ENCODE measurements around the gene PATE4.
"Not testable (repeated sequence)": the region's sequence is repeated elsewhere in the genome, so short reads cannot be mapped to it uniquely, and the experiment has no call there.

Gene PATE4

DNA sequence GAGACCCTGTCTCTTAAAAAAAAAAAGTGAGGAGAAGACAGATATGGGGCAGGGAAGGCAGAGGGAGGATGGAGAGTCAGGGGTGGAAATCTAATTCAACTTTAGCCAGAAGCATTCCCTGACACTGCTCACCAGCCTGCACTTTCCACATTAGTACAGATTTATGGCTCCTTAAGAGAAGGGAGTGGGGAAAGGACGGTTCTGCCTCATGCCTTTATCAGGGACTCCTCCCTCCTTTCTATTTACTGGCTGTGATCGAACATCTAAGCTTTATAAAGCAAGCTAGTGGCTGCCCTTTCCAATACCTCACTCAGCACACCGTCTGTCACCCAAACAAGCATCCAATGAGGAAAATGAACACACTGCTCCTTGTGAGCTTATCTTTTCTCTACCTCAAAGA lies at the start of gene PATE4:
TSS of gene PATE4 (plus strand) at position 301 of the 400 bp plus-strand sequence. CDS start at position 345, 44 bp downstream.
- DNase-seq (ENCODE audit: low spot score) = no peak

DNA sequence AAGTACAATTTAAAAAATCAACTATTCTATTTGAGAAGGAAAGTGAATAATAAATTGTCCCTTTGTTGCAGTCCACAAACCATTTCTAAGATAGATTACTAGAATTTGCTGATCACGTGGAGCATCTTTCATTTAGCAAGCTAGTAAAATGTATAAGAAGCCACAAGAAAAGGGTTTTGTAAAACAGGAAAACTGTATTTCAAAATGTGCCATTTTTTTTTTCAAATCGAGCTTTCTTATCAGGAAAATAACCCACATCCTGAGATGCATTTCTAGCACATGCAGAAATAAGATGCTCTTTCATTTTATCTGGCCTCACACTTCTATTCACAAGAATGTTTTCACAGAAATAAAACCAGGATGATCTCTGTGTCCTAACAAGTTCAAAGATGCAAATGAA lies 48.4 kb upstream of the PATE4 start:
- DNase-seq (ENCODE audit: low spot score) = no peak

GRCh38 chr11:125787827-125788226 lies 45.3 kb upstream of the PATE4 start, which contains the start of gene PATE3:
Gene PATE3 (plus strand): TSS chr11:125788127. CDS start chr11:125788152, 25 bp downstream.
- DNase-seq (ENCODE audit: low spot score) = no peak

DNA sequence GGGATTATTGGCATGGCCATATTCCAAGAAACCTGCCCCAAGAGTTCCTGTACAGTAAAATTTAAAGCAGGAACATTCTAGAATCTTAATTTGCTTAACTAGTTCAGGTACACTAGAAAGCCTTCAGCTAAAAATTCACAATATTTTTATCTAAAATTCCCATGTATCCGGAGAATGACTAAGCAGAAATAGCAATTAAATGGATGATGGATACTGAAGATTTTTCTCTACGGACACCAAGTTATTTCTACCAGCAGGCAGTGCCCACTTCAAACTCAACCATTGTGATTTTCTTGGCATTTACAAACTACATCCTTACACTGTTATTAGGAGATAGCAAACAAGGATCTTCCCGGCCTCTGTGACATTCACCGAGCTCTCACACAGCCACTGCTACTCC lies 42.3 kb upstream of the PATE4 start:
- no peak for DNase-seq (ENCODE audit: low spot score)

GRCh38 chr11:125797641-125798040 lies 35.5 kb upstream of the PATE4 start:
- no peak for DNase-seq (ENCODE audit: low spot score)

- no peak for DNase-seq (ENCODE audit: low spot score)
These were observed 33.3 kb upstream of the PATE4 start for GRCh38 chr11:125799808-125800207.

GRCh38 chr11:125802387-125802786 lies 30.7 kb upstream of the PATE4 start:
- no peak for DNase-seq (ENCODE audit: low spot score)

DNA sequence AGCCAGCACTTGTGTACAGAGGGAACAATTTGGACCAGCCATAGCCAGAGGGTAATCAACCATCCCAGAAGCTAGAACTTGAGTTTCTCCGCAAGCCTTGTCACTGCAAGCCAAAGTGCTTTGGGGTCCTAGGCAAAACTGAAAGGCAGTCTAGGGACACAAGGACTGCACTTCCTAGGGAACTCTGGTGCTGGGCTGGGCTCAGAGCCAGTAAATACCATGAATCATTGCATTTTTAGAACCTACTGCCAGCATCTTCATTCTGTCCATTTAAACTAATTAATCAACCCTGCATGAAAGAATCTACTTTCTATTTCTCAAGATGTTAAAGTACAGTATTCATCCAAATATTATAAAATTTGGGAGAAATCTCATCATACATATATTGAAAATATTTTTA lies 25.2 kb upstream of the PATE4 start:
- no peak for DNase-seq (ENCODE audit: low spot score)

- no peak for DNase-seq (ENCODE audit: low spot score)
These were observed 2.6 kb downstream of the PATE4 start for GRCh38 chr11:125835748-125836147.

- peak; percentile 29 for DNase-seq (ENCODE audit: low spot score)
These were observed 9.3 kb downstream of the PATE4 start for GRCh38 chr11:125842321-125842948.

GRCh38 chr11:125846188-125846587 lies 13.1 kb downstream of the PATE4 start:
- DNase-seq (ENCODE audit: low spot score) = no peak

DNA sequence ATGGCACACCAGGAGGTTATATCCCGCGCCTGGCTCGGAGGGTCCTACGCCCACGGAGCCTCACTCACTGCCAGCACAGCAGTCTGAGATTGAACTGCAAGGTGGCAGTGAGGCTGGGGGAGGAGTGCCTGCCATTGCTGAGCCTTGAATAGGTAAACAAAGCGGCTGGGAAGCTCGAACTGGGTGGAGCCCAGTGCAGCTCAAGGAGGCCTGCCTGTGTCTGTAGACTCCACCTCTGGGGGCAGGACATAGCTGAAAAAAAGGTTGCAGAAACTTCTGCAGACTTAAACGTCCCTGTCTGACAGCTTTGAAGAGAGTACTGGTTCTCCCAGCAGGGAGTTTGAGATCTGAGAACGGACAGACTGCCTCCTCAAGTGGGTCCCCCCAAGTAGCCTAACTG lies 24.6 kb downstream of the PATE4 start:
- DNase-seq (ENCODE audit: low spot score) = not testable (repeated sequence)

DNA sequence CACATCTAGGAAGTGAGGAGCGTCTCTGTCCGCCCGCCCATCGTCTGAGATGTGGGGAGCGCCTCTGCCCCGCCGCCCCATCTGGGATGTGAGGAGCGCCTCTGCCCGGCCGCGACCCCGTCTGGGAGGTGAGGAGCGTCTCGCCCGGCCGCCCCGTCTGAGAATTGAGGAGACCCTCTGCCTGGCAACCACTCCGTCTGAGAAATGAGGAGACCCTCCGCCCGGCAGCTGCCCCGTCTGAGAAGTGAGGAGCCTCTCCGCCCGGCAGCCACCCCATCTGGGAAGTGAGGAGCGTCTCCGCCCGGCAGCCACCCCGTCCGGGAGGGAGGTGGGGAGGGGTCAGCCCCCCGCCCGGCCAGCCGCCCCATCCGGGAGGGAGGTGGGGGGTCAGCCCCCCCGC lies 29.7 kb downstream of the PATE4 start:
- DNase-seq (ENCODE audit: low spot score) = not testable (repeated sequence)

DNA sequence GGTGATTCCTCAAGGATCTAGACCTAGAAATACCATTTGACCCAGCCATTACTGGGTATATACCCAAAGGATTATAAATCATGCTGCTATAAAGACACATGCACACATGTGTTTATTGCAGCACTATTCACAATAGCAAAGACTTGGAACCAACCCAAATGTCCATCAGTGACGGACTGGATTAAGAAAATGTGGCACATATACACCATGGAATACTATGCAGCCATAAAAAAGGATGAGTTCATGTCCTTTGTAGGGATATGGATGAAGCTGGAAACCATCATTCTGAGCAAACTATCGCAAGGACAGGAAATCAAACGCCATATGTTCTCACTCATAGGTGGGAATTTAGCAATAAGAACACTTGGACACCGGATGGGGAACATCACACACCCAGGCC lies 32.2 kb downstream of the PATE4 start:
- DNase-seq (ENCODE audit: low spot score) = not testable (repeated sequence)

DNA sequence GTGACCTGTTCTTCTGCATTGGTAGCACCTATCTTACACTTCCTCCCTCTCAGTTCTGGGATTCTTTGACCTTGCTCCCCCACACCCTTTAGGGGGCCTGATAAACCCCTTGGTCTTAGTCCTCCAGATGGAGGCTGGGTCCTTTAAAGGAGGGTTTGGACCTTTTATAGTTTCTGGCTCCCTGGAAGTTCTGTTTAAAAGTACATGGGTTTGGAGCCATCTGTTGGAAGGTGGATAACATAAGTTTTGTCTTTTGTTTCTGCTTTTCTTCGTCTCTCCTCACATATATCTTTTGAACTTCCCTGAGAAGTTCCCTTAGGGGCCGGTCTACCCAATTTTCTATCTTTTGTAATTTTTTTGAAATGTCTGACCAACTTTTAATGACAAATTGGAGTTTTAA lies 36.4 kb downstream of the PATE4 start:
- no peak for DNase-seq (ENCODE audit: low spot score)

DNA sequence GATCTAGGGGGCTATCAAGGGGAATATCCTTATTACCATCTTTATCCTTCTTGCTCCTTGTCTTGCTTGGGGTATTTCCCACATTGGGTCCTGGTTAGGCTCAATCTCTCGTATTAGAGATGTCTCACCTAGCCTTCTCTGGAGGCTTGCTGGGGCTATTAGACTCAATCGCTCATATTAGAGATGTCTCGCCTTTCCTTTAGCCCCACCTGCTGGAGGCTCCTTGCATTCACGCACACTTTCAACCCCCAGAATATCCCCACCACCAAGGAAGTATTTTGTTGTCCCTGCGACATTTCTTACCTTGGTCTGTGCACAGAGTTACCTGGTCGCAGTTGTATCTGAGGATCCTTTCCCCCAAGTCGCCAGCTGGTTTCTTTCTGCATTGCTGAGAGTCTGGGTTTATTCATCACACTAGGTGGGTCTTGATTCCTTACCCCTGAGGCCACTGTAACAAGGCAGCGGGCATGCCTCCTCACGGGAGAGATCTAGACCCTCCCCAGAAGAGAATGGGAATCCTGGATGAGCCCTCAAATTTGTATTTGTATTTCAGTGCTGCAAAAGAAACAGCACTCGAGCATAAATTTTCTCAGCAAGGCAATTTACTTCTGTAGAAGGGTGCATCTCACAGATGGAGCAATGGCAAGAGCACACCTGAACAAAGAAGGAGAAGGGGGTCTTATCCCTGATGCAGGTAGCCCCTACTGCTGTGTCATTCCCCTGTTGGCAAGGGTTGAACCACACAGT lies 38.4 kb downstream of the PATE4 start:
- DNase-seq (ENCODE audit: low spot score) = peak; percentile 25

GRCh38 chr11:125872138-125872491 lies 39.0 kb downstream of the PATE4 start:
- DNase-seq (ENCODE audit: low spot score) = no peak

DNA sequence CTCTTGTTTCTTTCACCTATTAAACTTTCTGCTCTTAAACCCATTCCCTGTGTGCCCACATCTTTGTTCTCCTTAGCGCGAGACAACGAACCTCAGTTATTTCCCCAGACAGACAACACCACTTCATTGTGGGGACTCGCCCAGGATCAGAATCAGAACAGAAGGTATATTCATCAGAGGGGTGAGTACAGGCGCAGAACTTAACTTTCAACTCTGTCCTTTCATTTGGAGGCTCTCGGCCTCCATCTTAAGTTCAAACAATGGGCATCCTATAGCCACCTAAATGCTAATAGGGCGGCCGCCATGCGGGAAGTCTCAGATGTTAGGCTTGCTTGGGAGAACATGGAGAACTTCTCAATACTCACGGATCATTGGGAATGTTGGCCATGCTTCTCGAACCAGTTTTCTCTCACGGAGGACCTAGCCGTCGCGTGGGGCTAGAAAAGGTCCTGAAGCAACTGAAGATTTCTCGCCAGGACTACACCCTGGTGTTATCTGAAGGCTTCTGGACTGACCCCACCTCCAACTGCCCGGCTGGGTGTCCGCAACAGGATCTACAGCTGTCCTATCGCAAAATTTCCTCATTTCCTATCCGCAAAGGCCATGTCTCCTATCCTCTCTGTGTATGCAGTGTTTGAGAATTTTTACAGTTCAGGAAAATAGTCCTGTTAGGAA lies 40.9 kb downstream of the PATE4 start:
- DNase-seq (ENCODE audit: low spot score) = no peak

DNA sequence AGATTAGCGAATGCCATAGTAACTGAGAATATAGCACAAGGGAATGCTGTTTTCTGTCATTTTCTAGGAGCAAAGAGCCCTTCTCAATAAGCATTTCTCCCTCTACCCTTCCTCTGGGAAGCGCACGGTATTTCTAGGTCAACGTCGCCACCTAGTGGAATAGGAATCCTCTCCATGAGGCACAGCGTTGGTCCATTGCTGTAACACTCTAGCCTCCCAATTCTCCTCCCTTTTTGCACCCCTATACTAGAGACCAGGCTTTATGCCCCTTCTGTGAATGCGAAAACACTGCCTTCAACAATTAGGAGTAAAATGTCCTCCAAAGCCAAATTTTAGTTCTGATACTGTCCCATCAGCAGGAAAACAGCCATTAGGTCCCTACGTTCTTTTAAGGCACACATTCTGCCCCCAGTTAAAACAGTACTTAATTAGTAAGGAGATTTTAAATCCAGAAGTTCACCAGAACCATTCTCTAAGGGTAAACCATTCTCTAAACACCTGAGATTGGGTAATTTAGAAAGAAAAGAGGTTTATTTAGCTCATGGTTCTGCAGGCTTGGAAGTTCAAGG lies 41.5 kb downstream of the PATE4 start:
- peak; percentile 88 for DNase-seq (ENCODE audit: low spot score)

DNA sequence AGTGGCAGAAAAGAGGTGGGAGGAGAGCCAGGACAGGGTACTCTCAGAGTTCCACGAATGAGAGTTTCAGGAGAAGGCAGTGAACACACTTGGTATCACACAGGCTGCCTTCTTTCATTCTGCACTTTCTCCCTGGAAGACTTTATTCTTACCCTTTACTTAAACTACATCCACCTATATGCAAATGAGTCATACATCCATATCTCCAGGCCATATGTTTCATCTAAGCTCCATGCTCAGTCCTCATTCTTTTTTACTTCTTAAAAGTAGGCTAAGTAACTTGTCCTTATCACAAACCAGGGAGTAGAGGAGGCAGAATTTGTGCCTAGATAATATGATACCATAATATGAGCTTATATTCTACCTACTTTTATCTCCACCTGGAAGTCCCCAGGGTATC lies 48.2 kb downstream of the PATE4 start:
- DNase-seq (ENCODE audit: low spot score) = no peak

GRCh38 chr11:125883375-125883774 lies 50.3 kb downstream of the PATE4 start:
- DNase-seq (ENCODE audit: low spot score) = no peak

- DNase-seq (ENCODE audit: low spot score) = peak; percentile 46
These were observed 53.9 kb downstream of the PATE4 start for GRCh38 chr11:125886997-125887372.

Measured in pons (tissue), 1 donor.